GM19395 (cell line): Measurements from ENCODE around the gene RBFOX2.
"Not testable (repeated sequence)": the region's sequence is repeated elsewhere in the genome, so short reads cannot be mapped to it uniquely, and the experiment has no call there.

Experiments used
- ATAC-seq: cut with Tn5 transposase; IDR thresholded peaks from one replicate; pipeline ENCODE4 v1.9.1; 2021; ENCODE audit warnings: mild to moderate bottlenecking, moderate library complexity; ENCODE audit not compliant: unreplicated experiment

RBFOX2 gene

DNA sequence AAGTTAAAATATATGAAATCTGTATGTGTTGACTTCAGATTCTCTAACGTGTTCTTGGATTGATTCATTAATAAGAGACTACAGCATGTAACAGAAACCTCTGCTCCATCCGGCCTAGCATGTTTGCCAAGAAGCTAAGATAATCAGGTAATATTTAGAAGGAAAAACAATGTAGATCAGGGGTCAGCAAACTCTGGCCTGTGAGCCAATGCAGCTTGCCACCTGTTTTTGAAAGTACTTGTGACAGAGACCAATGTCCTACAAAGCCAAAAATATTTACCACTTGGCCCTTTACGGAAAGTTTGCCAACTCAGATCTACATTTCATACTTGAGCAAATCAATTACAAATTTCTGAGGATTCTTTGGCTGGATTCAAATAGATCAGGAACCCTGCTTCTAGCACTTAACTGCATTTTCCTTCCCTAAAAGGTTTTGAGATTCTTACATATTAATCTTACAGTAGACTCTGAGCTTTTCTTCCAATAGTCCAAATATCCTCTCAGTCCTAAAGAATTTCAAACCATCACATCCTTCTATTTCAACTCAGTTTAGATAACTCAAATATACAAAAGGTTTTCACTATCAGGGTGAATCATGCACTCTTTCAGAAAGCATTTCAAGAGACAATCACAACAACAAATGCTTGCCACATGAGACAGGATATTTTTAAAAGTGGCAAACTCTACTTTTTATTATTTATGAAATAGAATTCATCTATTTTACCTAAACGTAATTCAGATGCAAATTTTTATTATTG, 281.5 kb downstream of the RBFOX2 start:
- no peak for ATAC-seq

- no peak for ATAC-seq
Observed at GRCh38 chr22:35746248-35746647, 282.4 kb downstream of the RBFOX2 start.

DNA sequence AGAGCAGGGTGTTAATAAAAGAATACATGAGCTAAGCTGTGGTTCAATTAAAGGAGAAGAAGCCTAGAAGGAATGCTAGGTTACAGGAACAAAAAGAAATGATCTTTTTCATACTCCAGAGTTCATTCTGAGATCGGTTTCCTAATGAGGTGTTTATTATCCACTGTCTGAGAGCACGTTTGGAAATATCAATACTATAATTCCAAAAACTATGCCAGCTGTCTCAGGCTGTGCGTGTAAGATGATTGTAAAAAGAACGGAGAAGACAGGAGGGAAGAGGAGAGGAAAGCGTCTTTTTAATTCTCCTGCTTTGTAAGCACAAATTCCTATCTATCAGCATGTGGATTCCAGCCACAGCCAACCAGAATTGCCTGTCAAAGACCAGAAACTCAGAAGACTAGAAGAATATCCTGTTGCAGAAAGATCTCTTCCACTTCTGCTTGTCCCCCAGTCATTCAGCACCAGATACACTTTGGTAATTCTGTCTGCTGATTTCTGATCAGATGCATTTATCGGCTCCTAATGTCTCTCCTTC, 285.2 kb downstream of the RBFOX2 start:
- ATAC-seq: no peak

GRCh38 chr22:35742342-35743100, 286.1 kb downstream of the RBFOX2 start:
- no peak for ATAC-seq

GRCh38 chr22:35740616-35741015, 288.0 kb downstream of the RBFOX2 start:
- ATAC-seq: no peak

- no peak for ATAC-seq
Observed at GRCh38 chr22:35739931-35740380, 288.7 kb downstream of the RBFOX2 start.

DNA sequence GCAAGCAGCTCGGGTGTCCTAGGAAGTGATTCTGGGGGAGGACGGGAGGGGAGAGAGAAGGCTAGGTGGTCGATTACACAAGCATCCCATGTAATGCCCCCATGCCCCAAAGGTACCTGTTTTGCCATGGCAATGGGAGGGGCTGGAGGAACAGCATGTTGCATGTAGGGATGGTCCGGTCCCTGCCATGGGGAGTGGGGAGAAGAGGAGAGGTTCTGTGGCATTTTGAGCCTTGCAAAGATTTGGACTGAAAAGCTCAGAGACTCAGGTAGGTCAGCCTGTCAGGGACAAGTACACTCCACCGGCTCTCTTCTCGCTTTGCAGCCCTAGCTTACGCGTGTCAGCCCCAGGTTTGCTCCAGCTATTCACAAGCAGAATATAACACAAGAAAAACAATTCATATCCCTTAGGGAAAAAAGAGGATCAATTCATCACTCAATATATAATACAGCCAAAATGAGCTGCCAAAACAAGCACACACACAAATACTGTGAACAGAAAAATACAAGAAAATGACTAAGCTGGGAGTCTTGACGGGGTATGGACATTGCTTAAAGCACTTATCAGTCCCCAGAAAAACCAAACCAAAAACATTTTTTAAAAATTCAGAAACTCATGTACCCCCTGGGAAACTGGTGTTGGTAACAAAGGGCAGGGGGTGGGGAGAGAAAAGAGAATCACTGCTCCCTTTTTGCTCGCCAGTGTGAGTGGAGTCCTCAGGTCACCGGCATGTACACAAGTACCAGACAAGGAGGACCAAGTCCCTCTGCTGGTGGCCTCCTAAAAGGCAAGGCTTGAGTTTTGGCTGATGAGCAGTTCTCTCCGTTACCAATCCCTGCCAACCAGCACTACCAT, 289.3 kb downstream of the RBFOX2 start:
- no peak for ATAC-seq

- ATAC-seq: not testable (repeated sequence)
Observed at GRCh38 chr22:35737886-35738285, 290.7 kb downstream of the RBFOX2 start.

GRCh38 chr22:35736701-35737100, 291.9 kb downstream of the RBFOX2 start:
- ATAC-seq: no peak

GRCh38 chr22:35736166-35736565, 292.5 kb downstream of the RBFOX2 start:
- no peak for ATAC-seq

DNA sequence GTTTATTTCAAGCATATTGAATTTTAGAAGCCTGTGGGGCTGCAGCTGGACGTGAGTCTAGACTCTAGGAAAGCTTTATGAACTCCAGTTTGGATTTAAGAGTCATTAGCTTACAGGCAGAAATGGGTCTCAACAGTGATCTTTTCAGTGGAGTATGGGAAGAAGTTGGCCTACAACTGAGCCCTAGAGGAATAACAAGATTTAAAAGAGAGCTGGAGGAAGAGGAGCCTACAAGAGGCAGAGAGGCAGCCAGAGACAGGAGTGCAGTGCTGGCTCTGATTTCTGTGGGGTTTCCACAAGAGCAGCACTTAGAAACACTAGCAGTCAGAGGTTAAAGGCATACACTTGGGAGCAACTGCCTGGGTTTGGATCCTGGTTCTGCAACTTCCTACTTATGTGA, 293.1 kb downstream of the RBFOX2 start:
- ATAC-seq: no peak

DNA sequence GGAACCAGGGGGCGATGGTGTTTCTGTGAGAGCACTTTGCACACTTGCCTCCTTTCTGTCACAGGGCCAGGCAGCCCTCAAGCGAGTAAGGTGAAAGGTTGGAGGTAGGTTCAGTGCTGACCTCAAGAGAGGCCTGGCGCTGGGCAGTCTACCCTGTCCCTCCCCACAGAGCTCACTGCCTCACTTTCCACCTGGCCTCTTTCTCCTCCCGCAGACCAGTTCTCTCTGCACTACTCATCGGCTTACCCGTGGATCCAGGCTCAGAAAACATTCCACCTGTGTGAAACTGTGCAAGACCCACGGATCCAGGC, 294.2 kb downstream of the RBFOX2 start:
- no peak for ATAC-seq

DNA sequence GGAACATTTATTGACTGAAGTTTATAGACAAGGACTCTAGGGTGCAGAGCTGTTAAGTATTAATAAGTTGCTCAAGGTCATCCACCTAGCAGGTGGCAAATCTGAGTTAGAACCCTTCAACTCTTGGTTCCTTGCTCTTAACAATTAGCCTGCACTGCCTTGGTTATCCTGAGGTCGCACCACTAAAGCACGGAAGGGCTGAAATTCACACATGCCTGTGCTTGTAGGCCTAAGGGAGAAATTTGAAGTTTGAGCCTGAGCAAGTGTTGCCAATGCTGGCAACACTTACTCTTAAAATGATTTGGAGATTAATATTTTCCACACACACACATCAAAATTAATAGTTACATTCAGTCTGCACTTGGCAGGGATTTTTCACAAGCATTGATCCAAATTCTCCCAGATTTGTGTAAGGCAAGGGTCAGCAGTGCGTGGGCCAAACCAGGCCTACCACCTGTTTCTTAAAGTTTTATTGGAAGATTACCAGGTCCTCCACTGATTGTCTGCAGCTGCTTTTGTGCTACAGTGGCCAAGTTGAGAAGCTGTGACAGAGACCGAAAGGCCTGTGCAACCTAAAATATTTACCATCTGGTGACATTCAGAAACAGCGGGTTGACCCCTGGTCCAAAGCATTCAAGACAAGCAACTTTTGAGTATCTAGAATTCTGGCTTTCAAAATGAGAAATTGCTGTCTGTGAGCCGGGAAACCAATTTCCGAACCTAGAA, 294.7 kb downstream of the RBFOX2 start:
- ATAC-seq: no peak

GRCh38 chr22:35733036-35733435, 295.6 kb downstream of the RBFOX2 start:
- no peak for ATAC-seq

- ATAC-seq: no peak
Observed at GRCh38 chr22:35732116-35732515, 296.5 kb downstream of the RBFOX2 start.

GRCh38 chr22:35731321-35731720, 297.3 kb downstream of the RBFOX2 start:
- no peak for ATAC-seq

GRCh38 chr22:35729309-35729698, 299.3 kb downstream of the RBFOX2 start:
- no peak for ATAC-seq

DNA sequence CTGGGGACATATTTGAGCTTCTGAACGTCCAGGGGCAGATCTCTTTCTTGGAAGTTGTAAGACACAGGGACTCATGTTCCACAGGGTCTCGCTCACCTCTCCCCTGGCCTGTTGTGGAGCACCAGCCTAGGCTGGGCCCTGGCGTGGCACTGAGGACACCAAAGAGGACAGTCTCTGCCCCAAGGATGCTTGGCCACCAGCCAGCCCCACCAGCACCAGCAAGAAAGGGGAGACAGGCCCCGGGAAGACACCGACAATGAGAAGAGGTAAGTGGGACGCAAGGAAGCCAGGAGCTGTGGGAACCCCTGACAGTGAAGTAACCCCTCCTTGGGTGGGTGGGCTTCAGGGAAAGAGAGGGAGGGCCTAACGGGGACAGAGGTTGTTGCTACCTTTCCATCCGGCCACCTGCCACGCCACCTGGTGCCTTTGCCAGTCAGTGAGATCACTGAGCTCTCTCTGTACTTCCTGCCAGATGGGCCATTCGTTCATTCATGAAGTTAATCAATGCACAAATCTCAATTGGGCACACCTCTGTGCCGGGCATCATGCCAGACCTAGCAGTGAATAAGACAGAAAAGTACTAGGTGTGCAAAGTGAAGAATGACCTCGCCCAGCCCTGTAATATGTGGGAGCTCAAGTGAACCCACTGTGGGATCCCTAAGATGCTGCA, 299.9 kb downstream of the RBFOX2 start:
- no peak for ATAC-seq

DNA sequence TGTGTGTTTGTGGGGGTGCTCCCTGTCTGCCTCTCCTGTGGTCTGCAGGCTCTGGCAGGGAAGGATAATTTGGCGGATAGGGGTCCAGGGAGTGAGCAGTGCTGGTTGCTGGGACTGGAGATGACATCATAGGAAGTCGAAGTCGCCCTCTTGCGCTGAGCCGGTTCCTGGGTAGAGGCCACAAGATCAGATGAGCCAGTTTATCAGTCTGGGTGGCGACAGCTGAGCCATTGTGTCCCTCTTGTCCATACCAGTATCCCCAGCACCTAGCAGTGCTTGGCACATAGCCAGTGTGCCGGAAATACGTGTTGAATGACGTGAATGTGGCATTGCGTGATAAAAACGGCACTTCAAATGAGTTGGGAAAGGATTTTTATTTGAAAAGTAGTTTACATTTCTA, 301.2 kb downstream of the RBFOX2 start:
- ATAC-seq: no peak

DNA sequence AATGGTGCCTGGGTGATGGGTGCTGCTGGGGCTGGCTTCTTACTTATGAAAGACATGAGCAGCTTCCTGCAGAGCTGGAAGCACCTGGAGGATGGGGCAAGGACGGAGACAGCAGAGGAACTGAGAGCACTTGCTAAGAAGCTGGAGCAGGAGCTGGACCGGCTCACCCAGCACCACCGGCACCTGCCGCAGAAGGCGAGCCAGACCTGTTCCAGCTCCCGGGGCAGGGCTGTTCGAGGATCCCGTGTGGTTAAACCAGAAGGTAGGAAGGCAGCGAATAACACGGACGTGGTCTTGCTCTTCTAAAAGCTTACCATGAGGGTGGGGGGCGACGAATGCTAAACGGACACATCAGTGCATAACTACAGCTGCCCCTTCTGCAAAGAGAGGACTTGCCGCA, 301.7 kb downstream of the RBFOX2 start:
- ATAC-seq: no peak
